Thyroid gland (tissue), 4 donors: ENCODE data around the gene HDAC9.

Experiments used
- POLR2A ChIP-seq, 2 donors: fragments of 450-650 bp; IDR thresholded peaks; one replicate each; pipeline ENCODE4 v1.6.1; 2017; ENCODE audit warnings: antibody characterized with exemption in 2 of 2, mild to moderate bottlenecking in 2 of 2, moderate library complexity in 1 of 2
- TF ChIP-seq, protein P1 (sequence below), 6 experiments: fragments of 200-600 bp in 3 of 6; fragments of 450-650 bp in 3 of 6; sonication (generic) in 3 of 6; IDR thresholded peaks; one replicate each; pipeline ENCODE4 v1.5.1; 2016 to 2019; ENCODE audit warnings: antibody characterized with exemption in 6 of 6, mild to moderate bottlenecking in 2 of 6, inconsistent platforms in 1 of 6, moderate library complexity in 1 of 6

GRCh38 chr7:18653381-18654155 lies 158.0 kb downstream of the HDAC9 start:
- TF ChIP-seq, protein P1, sequence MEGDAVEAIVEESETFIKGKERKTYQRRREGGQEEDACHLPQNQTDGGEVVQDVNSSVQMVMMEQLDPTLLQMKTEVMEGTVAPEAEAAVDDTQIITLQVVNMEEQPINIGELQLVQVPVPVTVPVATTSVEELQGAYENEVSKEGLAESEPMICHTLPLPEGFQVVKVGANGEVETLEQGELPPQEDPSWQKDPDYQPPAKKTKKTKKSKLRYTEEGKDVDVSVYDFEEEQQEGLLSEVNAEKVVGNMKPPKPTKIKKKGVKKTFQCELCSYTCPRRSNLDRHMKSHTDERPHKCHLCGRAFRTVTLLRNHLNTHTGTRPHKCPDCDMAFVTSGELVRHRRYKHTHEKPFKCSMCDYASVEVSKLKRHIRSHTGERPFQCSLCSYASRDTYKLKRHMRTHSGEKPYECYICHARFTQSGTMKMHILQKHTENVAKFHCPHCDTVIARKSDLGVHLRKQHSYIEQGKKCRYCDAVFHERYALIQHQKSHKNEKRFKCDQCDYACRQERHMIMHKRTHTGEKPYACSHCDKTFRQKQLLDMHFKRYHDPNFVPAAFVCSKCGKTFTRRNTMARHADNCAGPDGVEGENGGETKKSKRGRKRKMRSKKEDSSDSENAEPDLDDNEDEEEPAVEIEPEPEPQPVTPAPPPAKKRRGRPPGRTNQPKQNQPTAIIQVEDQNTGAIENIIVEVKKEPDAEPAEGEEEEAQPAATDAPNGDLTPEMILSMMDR (IDR thresholded peaks at IDR 0.05) = no peak
- no peak for TF ChIP-seq POLR2A (IDR thresholded peaks at IDR 0.05)
